Activated CD4-positive, alpha-beta T cell treated with anti-CD3 and anti-CD28 coated beads, Interleukin-2, amount 50 U/mL, for 16 hours (primary cell): Measurements from ENCODE around the gene MPST.

ENCODE experiments used
- DNase-seq: peaks from one replicate; pipeline ENCODE4 v3.0.0-alpha.2; 2020

The MPST gene

DNA sequence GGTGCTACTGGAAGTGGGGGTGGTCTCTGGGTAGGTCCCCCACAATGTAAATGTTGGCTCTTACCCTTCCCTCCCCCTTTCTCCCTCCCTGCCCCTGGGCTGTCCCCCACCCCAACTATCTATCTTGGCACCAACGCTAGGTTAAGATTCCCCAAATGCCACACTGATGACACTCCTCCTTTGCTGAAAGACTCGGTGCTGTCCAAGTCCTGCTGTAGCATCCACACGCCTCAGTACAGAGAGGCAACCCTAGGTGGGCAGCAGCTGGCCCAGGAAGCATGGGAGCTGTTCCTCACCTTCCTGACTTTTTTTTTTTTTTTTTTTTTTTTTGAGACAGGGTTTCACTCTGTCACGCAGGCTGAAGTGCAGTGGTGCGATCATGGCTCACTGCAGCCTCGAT is 28.6 kb downstream of the MPST start:
- no peak for DNase-seq

GRCh38 chr22:37049224-37049623 is 29.7 kb downstream of the MPST start:
- DNase-seq: no peak

DNA sequence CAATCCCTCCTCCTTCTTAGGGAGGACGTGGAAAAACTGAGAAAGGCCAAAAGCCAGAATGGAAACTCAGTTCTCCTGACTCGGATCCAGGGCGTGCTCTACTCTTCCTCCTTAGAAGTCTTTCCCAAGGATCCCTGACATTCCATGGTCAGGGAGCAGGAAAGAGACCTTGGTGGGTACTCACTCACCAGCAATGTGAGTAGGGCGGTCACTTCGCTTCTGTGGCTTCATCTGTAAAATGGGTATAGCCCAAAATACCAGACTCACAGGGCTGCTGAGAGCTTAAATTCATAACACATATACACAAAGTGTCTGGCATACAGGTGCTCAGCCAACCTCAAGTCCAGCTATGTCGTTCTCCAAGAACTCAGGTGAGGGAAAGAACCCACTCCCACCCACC is 31.4 kb downstream of the MPST start:
- no peak for DNase-seq

GRCh38 chr22:37051391-37052385 is 32.1 kb downstream of the MPST start, which contains the start of gene KCTD17:
KCTD17 (plus strand) TSS chr22:37051742; CDS start chr22:37051761, 19 bp downstream.
- peak; percentile 83 for DNase-seq

DNA sequence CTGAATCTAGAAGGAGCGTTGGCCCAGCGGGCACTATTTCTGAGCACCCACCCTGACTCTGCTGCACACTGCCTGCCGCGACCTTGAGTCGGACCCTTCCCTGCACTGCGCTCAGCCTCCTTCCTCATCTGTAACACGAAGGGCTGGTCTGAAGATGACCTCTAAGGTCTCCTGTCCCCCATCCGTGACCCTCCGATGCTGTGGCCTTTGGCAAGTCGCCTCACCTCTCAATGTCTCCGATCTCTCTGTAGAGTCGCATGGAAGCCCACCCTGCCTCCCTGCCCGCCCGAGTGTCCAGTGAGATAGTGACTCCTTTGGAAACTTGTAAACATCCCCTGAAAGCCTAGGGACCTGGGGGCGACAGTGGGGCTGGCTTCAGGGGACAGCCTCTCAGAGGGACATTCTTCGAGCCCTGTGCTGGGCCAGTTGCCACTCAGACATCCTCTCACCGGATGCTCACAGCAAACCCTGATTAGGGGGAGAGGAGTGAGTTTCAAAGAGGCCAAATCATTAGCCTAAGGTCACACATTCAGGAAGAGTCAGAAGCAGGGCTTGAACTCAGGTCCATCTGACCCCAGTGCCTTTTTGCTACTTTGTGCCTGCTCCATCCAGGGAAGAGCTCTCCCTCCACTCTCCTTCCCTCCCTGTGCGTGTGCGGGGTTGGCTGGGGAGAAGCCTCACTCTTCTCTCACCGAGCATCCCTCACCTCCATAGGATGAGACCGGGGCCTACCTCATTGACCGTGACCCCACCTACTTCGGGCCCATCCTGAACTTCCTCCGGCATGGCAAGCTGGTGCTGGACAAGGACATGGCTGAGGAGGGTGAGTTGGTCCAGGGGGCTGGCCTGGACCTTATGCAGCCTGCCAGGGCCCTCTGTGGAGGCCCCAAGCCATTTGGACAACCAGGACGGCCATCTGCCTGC is 33.1 kb downstream of the MPST start:
- DNase-seq: no peak

DNA sequence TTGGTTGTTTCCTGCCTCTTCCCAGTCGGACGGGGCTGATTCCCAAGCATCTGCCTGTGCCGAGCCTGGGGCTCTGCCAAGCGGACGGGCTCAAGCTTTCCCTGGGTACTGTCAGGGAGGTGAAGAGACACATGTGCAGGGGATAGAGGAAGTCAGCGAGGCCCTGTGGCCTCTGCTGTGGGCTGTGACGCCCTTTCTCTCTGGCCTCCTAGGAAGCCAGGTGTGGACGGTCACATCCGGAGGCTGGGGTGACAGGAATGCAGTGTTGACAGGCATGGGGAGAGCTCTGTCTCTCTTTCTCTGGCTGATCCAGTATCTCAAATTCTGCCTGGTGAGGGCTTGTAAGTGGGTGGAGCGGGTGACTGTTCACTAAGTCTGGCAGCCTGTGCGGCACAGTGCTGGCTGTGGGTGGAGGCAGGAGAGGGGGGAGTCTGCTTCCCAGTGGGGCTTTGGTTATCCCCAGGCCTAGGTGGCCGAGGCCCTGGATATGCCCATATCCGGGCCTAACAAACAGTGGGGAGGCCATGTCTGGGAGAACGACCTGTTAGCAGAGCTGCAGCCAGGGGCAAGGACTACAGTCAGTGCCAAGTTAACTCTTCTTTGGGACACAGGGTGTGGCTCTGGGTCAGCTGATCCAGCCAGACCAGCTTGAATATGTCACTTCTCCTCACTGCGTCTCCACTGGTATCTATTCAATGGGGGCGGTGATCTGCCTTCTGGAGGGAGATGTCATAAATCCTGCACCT is 33.9 kb downstream of the MPST start:
- DNase-seq: no peak

DNA sequence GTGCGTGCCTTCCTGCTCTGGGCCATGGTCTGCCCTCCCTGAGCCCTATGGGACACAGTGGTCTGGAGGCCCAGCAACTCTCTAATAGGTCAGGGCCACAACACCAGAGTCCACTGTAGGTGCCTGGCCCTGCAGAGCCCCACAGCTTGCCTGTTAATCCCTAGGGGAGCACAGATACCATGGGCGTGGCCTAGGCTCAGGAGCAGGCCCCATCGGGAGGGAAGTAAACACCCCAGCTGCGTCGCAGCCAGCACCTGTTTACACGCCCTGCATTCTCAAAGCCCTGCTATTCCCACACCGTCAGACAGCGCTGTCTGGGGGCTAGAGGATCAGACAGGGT is 34.5 kb downstream of the MPST start:
- no peak for DNase-seq

- DNase-seq: no peak
Observed at GRCh38 chr22:37054600-37055365, 35.2 kb downstream of the MPST start.

- no peak for DNase-seq
Observed at GRCh38 chr22:37056246-37056645, 36.7 kb downstream of the MPST start.

DNA sequence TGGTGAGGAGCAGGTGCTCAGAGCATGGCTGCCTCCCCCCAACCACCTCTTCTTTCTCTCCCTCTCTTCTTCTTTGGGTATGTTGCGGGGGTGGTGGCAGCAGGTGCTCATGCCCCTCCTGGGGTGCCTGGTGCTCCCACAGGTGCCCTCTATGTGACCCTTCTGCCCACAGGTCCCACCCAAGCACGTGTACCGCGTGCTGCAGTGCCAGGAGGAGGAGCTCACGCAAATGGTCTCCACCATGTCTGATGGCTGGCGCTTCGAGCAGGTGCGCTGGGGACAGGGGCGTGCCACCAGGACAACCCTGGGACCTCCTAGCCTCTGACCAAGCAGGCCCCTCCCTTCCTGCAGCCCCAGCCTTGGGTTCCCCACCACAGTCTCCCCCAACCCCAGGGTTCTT is 37.7 kb downstream of the MPST start:
- no peak for DNase-seq

DNA sequence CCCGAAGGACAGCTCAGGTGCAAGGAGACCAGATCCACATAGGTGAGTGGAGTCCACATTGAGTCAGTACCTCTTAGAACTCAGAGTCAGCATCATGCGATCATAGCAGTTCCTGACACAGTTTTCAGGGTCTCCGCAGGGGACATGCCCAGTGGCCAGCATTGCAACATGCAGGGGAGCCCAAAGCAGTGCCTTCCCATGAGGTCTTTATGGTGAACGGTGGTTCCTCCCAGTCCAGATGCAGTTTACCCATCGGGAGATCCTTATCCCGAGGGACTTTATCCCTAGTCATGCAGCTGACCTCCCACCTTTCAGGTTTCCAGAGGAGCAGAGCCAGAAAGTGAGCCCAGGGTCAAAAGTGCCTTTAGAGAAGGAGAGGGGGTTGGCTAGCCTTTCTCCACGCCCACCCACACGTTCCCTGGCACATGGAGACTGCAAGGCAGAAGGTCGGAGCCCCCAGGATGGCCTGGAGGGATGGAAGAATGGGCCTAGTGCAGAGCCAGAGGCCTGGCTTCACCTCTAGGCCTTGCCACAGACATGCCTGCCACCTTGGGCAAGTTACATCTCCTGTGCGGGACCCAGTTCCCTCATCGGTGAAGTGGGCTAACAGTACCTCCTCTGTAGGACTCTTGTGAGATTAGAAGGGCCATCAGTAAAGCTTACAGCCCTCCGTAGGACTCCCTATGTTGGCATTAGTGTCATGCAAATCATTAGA is 38.4 kb downstream of the MPST start:
- DNase-seq: no peak

DNA sequence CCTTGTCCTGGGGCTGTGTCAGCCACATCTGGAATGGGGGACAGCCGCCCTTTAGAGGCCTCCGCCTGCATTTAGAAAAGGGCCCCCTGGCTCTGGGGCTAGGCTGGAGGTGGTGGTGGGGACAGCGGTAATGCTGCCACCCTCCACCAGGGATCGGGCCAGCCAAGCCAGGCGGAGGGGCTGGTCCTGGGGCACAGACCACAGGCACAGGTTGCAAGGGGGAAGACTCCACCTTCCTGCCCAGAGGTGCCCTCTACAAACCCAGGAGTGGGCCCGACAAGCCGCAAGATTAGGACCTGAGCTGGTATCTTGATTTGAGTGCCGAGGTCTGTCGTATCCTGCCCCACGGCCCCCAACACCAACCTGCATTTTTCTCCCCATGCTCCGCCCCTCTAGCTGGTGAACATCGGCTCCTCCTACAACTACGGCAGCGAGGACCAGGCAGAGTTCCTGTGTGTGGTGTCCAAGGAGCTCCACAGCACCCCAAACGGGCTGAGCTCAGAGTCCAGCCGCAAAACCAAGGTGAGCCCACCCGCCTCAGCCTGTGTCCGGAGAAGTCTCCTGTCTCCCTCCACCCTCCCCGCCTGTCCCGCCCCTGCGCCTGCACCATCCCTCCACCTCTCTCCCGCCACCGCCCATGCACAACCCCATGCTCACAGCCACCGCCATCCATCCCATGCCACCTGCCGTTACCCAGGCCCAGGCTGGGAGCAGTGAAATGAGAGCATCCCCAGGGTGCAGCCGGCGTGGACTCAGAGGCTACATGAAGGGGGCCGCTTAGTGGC is 39.6 kb downstream of the MPST start:
- no peak for DNase-seq

DNA sequence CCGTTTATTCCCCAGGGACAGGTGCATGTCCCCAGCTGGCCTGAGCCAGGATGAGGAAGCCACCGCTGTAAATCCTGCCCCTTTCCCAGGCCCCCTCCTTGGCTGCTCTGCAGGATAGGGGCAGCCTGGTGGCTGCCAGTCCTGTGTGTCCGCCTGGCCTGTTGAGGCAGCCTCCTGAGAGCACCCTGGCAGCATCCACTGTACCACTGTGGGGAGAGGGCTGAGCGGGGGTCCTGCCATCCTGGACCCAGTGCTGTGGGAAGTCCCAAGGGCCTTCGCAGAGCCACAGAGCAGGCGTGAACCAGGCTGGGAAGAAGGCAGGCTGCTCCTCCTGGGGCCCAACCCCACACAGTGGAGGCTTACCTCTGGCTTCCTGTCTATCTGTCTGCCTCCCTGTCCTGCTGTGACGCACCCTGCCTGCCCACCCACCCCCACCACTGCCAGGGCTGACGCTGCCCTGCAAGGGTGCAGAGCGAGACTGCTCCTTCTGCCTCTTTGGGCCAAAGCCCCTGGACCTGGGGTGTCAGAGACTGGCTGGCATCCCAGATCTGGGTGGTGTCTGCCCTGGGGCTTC is 40.4 kb downstream of the MPST start:
- DNase-seq: no peak

DNA sequence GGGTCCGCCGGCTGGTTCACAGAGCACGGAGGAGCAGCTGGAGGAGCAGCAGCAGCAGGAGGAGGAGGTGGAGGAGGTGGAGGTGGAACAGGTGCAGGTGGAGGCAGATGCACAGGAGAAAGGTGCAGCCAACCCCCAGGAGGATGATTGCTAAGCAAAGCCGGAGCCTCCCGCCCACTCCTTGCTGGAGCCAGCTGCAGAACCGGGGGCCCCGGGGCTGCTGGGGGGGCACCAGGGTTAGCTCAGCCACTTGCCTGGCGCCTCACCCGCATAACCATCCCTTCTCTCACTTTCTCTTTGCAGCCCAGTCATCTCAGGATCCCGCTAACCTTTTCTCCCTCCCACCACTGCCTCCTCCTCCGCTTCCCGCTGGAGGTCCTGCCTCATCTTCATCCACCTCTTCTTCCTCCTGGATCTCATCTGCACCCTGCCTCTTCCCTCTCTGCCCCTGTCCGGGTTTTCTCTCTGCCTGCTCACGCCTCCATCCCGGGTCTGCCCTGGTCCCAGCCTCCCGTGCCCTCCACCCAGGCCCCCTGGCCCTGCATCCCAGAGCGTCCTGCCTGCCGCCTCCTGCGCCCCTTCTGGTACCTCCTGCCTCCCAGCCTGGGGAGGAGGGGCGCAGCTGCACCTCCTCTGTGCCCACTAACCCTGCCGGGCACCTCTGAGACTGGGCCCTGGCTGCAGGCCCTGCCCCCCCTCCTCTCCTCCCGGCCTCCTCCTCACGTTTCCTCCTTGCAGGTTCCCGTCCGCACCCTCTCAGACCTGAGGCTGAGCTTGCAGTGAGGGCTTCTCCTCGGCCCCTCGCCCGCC is 41.5 kb downstream of the MPST start:
- DNase-seq: peak; percentile 76

DNA sequence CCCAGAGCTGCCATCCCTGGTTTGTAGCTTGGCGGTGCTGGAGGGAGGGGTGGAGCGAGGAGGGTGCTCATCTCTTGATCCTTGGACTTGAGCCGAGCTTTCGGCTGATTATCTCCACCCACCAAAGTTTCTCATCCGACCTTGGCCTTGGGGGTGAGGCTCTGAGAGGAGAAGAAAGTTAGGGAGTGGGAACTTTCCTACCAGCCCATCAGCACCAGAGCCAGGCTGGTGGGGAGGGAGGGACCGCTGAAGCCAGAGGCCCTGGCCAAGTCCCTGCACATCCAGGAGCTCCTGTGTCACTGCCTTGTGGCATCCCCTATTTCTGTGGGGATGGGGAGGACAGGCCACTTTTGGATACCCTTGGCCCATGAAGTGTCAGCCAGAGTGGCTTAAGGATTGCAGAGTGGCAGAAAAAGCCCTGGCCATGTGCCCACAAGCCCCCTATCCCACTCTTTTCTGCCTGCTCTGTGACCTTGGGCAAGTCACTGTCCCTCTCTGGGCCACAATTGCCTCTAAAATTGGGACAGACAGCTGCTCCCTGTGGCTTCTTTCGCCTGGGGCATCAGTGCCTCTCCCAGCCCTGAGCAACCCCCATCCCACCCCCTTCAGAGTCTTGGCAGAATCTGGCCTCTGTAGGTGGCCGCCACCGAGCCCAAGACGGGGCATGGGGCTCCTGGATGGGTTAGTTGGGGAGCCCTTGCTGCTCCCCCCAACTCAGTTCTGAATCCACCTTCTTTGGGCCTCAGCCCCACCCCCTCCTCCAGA is 42.3 kb downstream of the MPST start:
- DNase-seq: no peak

DNA sequence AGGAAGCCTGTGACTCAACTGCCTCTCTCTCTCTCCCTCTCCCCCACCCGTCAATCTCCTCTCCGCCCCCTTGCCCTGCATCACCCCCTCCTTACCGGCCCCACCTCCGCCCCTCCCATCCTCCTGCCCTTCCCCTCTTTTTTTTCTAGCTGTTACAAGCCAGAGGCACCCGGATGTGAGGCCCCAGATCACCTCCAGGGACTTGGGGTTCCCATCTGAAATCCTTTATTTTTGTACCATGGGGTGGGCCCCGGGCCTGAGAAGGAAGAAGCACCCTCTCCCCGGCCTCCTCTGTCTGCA is 42.8 kb downstream of the MPST start:
- no peak for DNase-seq

DNA sequence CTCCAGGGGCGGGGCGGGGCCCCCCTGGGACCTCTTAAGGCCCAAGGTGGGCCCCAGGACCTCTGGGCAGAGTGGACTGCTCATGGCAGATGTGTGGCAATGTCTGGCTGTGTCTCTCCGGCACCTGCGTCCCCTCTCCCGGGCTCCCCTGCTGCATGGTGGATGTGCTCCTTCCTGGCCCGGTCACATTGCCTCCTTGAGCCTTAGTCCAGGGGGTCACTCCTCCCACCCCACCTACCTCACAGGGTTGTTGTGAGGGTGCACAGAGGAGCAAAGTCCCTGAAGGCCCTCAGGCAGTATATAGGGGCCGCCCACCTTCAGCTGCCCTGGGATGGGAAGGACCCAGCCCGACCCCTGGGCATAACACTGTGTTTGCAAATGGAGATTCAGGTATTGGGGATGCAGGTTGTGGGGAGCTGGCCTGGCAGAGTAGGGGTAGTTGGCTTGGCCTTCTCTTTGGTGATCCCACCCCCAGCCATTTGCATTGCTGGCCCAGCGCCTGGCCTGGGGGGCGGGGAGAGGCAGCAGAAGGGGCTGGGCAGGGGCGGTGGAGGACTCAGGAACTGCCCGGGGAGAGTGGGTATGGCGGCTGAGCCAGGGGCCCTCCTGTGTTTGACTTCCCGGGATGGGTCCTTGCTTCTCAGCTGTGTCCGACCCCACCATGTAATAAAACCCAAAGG is 43.3 kb downstream of the MPST start:
- no peak for DNase-seq
